ENCODE data around the gene MYO9A. TPM values are rescaled to one million over a fixed set of nuclear protein-coding genes. Genes with fewer than 3 reads are reported as not detected.

Gene MYO9A
- total RNA-seq, 3 donors from 2014 or later, result 64.2 to 128 (median 86.5) TPM

DNA sequence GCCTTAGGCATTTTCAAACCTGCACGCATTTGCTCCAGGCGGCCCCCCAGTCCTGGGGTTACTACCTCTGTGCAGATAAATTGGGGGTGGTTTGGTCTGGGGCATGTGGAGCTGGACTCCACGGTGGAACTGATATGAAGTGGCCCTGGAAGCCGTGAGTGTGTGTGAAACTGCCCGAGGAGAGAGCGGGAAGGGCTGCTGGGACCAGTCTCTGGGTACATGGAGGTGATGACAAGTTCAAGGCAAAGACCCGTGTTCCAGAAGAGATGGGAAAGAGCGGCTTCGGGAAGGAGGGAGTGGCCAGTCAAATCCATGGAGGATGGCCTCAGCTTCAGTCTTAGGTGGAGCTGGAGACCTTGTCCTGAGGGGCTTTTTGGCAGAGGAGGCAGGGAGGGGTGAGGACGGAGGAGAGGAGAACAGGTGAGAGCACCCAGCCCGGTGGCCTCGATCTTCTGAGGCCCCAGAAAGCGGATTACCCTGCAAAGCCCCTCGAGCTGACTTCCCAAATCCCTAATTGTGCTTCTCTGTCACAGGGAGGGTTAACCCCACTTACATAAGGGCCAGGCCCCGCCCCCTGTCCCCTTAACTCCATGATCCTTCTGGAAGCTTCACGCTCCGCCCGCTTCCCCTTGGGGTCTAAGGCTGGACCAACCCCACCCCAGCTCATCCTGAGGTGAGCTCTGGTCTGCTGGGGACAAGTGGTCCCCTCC is 309.5 kb downstream of the MYO9A start:
- Histone ChIP-seq H3K27me3 (no peaks in the 10 kb centered on the region), H3K9me3 (no peaks in the 10 kb centered on the region), H3K36me3 (no peaks in the 10 kb centered on the region), H3K27ac (no peak overlapping the region), H3K4me3 (no peak overlapping the region), H3K4me1 (no peaks in the 10 kb centered on the region)
- TF ChIP-seq, protein P1, sequence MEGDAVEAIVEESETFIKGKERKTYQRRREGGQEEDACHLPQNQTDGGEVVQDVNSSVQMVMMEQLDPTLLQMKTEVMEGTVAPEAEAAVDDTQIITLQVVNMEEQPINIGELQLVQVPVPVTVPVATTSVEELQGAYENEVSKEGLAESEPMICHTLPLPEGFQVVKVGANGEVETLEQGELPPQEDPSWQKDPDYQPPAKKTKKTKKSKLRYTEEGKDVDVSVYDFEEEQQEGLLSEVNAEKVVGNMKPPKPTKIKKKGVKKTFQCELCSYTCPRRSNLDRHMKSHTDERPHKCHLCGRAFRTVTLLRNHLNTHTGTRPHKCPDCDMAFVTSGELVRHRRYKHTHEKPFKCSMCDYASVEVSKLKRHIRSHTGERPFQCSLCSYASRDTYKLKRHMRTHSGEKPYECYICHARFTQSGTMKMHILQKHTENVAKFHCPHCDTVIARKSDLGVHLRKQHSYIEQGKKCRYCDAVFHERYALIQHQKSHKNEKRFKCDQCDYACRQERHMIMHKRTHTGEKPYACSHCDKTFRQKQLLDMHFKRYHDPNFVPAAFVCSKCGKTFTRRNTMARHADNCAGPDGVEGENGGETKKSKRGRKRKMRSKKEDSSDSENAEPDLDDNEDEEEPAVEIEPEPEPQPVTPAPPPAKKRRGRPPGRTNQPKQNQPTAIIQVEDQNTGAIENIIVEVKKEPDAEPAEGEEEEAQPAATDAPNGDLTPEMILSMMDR (IDR thresholded peaks at IDR 0.05), result no peak
- TF ChIP-seq POLR2AphosphoS5 (IDR thresholded peaks at IDR 0.05), result no peak
- no peak for TF ChIP-seq POLR2A (IDR thresholded peaks at IDR 0.05)
- intact Hi-C loops (cut with DNase I; ENCODE audit: low total_unique reads), result no loop called here
- no peak for DNase-seq (ENCODE audit: low spot score in 2 of 2)

DNA sequence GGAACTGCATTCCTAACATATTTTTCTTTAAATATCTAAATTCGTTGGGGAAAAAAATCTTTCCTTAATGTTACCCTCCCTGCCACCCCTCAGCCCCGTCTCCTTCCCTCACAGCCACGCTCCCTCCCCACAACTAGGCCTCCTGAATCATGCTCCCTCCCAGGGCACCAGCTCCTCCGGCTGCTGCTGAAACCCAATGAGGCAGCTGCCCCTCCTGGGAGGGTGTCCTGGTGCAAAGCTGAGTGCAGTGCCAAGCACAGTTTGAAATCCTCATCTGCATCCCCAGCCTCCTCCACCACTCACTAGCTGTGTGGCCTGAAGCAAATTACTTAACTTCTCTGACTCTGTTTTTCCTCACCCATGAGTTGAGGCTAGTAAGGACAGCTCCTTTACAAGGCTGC is 310.3 kb downstream of the MYO9A start:
- TF ChIP-seq POLR2AphosphoS5 (IDR thresholded peaks at IDR 0.05) (no peak), POLR2A (IDR thresholded peaks at IDR 0.05) (no peak)
- TF ChIP-seq, protein P1 (IDR thresholded peaks at IDR 0.05), result no peak
- no peaks in the 10 kb centered on the region for H3K36me3 ChIP-seq
- no peaks in the 10 kb centered on the region for H3K9me3 ChIP-seq
- H3K4me3 ChIP-seq, result no peak overlapping the region
- intact Hi-C loops (cut with DNase I; ENCODE audit: low total_unique reads), result no loop called here
- no peak overlapping the region for H3K27ac ChIP-seq
- H3K4me1 ChIP-seq, result no peaks in the 10 kb centered on the region
- H3K27me3 ChIP-seq, result no peaks in the 10 kb centered on the region
- no peak for DNase-seq (ENCODE audit: low spot score in 2 of 2)

DNA sequence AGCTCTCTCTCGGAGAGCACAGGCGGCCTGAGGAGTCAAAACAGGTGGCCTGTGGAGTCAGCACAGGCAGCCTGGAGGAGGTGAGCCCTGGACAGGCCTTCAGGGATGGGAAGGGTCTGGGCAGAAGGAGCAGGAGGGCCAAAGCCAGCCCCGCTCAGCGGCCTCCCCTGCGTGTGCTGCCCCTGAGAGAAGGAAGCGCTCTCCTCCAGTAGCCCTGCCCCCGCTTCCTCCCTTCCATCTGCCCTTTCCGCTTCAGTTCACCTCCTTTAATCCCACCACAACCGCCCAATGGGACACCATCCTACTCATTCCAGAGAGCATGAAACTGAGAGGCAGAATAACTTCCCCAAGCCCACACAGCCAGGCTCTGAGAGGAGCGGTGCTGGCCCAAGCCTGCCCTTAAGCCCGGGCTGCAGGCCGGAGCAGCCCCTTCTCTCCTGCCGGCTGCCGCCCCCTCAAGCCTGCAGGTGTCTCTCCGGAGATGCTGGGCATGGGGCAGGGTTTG is 310.8 kb downstream of the MYO9A start:
- intact Hi-C loops (cut with DNase I; ENCODE audit: low total_unique reads), result no loop called here
- no peak overlapping the region for H3K27ac ChIP-seq
- H3K9me3 ChIP-seq, result no peaks in the 10 kb centered on the region
- no peaks in the 10 kb centered on the region for H3K36me3 ChIP-seq
- H3K4me3 ChIP-seq, result no peak overlapping the region
- H3K4me1 ChIP-seq, result no peaks in the 10 kb centered on the region
- no peak for DNase-seq (ENCODE audit: low spot score in 2 of 2)
- no peaks in the 10 kb centered on the region for H3K27me3 ChIP-seq
- TF ChIP-seq POLR2A (IDR thresholded peaks at IDR 0.05), result no peak
- no peak for TF ChIP-seq POLR2AphosphoS5 (IDR thresholded peaks at IDR 0.05)
- TF ChIP-seq, protein P1 (IDR thresholded peaks at IDR 0.05), result no peak

DNA sequence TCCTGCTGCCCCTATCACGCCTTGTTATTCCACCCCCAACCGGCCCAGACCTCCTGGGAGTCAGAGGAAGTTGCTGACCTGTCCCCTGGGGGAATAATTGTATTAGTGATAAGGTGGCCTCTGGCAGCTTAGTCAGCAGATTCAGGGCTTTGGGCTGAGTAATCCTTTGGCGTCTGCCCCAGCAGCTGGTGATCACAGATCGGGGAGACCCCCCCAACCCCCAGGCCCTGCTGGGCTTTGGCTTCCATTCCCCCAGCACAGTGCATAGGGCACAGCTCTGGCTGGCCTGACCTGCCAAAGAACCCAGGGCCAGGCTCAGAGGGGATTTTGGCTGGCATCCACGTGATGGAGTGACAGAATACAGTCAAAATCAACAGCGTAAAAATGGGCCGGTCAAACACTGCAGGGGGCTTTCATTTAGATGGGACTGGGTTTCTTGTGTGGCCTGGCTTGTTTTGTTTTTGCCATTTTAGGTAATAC is 311.5 kb downstream of the MYO9A start:
- no peak for DNase-seq (ENCODE audit: low spot score in 2 of 2)
- intact Hi-C loops (cut with DNase I; ENCODE audit: low total_unique reads), result no loop called here
- H3K27ac ChIP-seq, result no peak overlapping the region
- no peaks in the 10 kb centered on the region for H3K27me3 ChIP-seq
- no peak overlapping the region for H3K4me3 ChIP-seq
- no peaks in the 10 kb centered on the region for H3K9me3 ChIP-seq
- no peaks in the 10 kb centered on the region for H3K4me1 ChIP-seq
- no peaks in the 10 kb centered on the region for H3K36me3 ChIP-seq
- TF ChIP-seq POLR2A (IDR thresholded peaks at IDR 0.05), result no peak
- no peak for TF ChIP-seq POLR2AphosphoS5 (IDR thresholded peaks at IDR 0.05)
- TF ChIP-seq, protein P1 (IDR thresholded peaks at IDR 0.05), result no peak

DNA sequence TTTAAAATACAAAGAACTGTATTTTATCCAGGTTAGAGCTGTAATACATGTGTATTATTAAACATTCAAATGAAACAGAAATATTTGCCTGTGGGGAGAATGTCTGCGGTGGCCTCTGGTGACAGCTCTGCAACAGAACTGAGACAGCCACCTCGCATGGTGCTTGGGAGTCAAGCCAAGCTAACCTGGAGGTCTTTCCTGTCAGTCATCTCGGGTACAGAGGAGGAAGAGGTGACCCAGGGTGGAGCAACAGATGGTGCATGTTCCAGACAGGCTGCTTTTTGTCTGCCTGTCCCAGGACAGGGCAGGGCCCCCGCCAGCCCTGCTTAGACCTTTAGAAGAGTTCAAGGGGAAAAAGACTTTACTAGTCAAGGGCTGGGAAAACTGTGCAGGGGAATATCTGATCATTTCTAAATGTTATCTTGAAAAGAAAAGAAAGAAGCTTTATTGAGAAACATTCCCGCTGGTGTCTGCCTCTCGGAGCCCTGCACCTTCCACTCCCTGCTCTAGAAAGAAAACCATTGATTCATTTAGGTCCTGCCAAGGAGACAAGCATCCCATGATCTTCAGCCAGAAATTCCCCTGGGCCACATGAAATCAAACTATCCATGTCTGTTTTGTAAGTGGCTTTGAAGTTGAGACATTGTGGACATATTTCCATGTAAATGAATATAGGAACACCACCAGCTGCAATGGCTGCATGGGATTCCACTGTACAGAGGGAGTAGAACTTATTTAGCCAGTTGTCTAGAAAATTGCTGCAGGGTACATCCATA is 313.1 kb downstream of the MYO9A start:
- TF ChIP-seq POLR2AphosphoS5 (IDR thresholded peaks at IDR 0.05) (no peak), POLR2A (IDR thresholded peaks at IDR 0.05) (no peak)
- TF ChIP-seq, protein P1 (IDR thresholded peaks at IDR 0.05), result no peak
- no peaks in the 10 kb centered on the region for H3K36me3 ChIP-seq
- H3K4me1 ChIP-seq, result no peaks in the 10 kb centered on the region
- H3K4me3 ChIP-seq, result no peak overlapping the region
- no peak for DNase-seq (ENCODE audit: low spot score in 2 of 2)
- no peaks in the 10 kb centered on the region for H3K27me3 ChIP-seq
- H3K9me3 ChIP-seq, result no peaks in the 10 kb centered on the region
- intact Hi-C loops (cut with DNase I; ENCODE audit: low total_unique reads), result no loop called here
- H3K27ac ChIP-seq, result no peak overlapping the region

Data from breast epithelium (tissue), 4 donors.